HEK293 (cell line): Measurements from ENCODE around the gene METTL14.
"Not testable (repeated sequence)": the region's sequence is repeated elsewhere in the genome, so short reads cannot be mapped to it uniquely, and the experiment has no call there.

Experiments used
- BCL11A ChIP-seq: fragments of 450-650 bp; formaldehyde crosslinking; IDR thresholded peaks from 2 replicates; pipeline ENCODE4 v1.5.1; 2016; ENCODE audit warnings: low read depth, missing biosample characterization, missing genetic modification characterization
- GLIS1 ChIP-seq: fragments of 450-650 bp; formaldehyde crosslinking; IDR thresholded peaks from 2 replicates; pipeline ENCODE4 v1.5.1; 2016; ENCODE audit warnings: missing biosample characterization, missing genetic modification characterization
- YY1 ChIP-seq: fragments of 450-650 bp; formaldehyde crosslinking; IDR thresholded peaks from 2 replicates; pipeline ENCODE4 v1.5.1; 2018; ENCODE audit warnings: missing biosample characterization, missing genetic modification characterization
- ZNF514 ChIP-seq: fragments of 450-650 bp; formaldehyde crosslinking; IDR thresholded peaks from 2 replicates; pipeline ENCODE4 v1.5.1; 2016; ENCODE audit warnings: missing biosample characterization, missing genetic modification characterization
- ZNF624 ChIP-seq: fragments of 450-650 bp; formaldehyde crosslinking; IDR thresholded peaks from 2 replicates; pipeline ENCODE4 v1.5.1; 2017; ENCODE audit warnings: missing biosample characterization, missing genetic modification characterization
- TF ChIP-seq, protein P1 (sequence below): fragments of 450-650 bp; formaldehyde crosslinking; IDR thresholded peaks from 2 replicates; pipeline ENCODE4 v1.5.1; 2016; ENCODE audit warnings: missing biosample characterization, missing genetic modification characterization

DNA sequence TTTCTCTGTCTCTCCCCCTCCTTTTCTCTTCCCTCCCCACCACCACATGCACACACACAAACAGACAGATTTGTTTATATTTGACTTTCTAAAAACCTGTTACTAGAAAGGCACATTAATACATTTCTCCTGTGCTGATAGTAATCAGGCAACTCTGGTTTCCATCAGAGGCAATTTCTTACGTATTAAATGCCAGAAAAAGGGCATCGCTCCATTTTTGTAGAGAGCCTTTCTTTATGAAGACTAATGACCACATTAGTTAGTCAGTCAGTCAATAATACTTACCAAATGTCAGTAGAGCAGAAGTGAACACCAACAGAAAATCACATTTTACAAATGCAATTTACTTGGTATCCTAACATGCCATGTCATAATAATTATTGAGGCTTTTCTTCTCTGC lies 14.2 kb upstream of the METTL14 start:
- not testable (repeated sequence) for TF ChIP-seq YY1, BCL11A, ZNF624, GLIS1, ZNF514 (tag by site-specific recombination)
- TF ChIP-seq, protein P1, sequence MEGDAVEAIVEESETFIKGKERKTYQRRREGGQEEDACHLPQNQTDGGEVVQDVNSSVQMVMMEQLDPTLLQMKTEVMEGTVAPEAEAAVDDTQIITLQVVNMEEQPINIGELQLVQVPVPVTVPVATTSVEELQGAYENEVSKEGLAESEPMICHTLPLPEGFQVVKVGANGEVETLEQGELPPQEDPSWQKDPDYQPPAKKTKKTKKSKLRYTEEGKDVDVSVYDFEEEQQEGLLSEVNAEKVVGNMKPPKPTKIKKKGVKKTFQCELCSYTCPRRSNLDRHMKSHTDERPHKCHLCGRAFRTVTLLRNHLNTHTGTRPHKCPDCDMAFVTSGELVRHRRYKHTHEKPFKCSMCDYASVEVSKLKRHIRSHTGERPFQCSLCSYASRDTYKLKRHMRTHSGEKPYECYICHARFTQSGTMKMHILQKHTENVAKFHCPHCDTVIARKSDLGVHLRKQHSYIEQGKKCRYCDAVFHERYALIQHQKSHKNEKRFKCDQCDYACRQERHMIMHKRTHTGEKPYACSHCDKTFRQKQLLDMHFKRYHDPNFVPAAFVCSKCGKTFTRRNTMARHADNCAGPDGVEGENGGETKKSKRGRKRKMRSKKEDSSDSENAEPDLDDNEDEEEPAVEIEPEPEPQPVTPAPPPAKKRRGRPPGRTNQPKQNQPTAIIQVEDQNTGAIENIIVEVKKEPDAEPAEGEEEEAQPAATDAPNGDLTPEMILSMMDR (tag by site-specific recombination) = not testable (repeated sequence)
